GM12875 (cell line): Measurements from ENCODE around the gene CMTM4.
"Not testable (repeated sequence)": the region's sequence is repeated elsewhere in the genome, so short reads cannot be mapped to it uniquely, and the experiment has no call there.

Source experiments
- H3K4me3 ChIP-seq: one replicate; pipeline ENCODE4 v1.5.1; 2011; ENCODE audit warnings: low read depth, low read length, control low read depth
- CTCF ChIP-seq: IDR thresholded peaks from 2 replicates; pipeline ENCODE4 v1.5.1; 2011; ENCODE audit warnings: low read depth, mild to moderate bottlenecking, control low read depth, inconsistent platforms, low read length, moderate library complexity, borderline replicate concordance; ENCODE audit not compliant: insufficient read depth

The CMTM4 gene

GRCh38 chr16:66689282-66689681 lies 7.3 kb downstream of the CMTM4 start:
- TF ChIP-seq CTCF, result no peak
- no peak overlapping the region for H3K4me3 ChIP-seq

DNA sequence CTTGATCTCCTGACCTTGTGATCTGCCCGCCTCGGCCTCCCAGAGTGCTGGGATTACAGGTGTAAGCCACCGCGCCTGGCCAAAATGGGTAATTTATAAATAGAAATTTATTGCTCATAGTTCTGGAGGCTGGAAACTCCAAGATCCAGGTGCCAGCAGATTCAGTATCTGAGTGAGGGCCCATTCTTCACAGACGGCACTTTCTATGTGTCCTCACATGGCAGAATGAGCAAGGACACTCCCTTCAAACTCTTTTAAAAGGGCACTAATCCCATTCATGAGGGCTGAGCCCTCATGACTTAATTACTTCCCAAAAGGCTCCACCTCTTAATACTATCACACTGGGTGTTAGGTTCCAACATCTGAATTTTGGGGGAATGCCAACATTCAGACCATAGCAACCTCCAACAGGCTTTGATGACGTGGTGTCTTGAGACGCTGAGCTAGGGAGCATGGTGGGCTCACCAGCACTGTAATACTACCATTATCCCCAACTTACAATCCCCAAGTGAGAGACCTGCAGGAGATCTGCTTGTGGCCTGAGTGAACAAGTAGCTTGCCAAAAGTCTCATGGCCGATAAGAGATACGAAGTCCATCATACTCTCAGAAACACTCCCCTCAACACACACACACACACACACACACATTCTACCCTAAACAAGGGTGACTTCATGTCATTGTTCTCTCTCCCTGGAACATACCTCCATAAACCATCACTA lies 8.5 kb downstream of the CMTM4 start:
- TF ChIP-seq CTCF, result no peak
- no peak overlapping the region for H3K4me3 ChIP-seq

GRCh38 chr16:66685501-66686115 lies 10.9 kb downstream of the CMTM4 start:
- H3K4me3 ChIP-seq, result not testable (repeated sequence)

- no peak for TF ChIP-seq CTCF
- no peak overlapping the region for H3K4me3 ChIP-seq
Measured at GRCh38 chr16:66682271-66682670, 14.3 kb downstream of the CMTM4 start.

- TF ChIP-seq CTCF, result no peak
Measured at GRCh38 chr16:66681676-66682075, 14.9 kb downstream of the CMTM4 start.

GRCh38 chr16:66678337-66678736 lies 18.2 kb downstream of the CMTM4 start:
- TF ChIP-seq CTCF, result no peak
- H3K4me3 ChIP-seq, result no peak overlapping the region

More at GRCh38 chr16:66681676-66682075, 14.9 kb downstream of the CMTM4 start:
- no peak overlapping the region for H3K4me3 ChIP-seq

DNA sequence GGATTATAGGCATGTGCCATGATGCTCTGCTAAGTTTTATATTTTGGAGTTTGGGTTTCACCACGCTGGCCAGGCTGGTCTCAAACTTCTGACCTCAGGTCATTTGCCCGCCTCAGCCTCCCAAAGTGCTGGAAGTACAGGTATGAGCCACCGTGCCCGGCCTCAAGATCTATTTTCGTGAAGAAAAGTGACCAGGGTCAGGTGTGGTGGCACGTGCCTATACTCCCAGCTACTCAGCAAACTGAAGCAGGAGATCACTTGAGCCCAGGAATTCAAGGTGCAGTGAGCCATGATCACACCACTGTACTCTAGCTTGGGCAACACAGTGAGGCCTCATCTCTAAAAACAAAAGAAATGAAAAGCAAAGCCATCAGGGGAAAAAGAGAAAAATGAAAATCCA lies 18.7 kb downstream of the CMTM4 start:
- no peak overlapping the region for H3K4me3 ChIP-seq
- TF ChIP-seq CTCF, result no peak
